ENCODE measurements around the gene PPP2R5D. TPM values are rescaled to one million over a fixed set of nuclear protein-coding genes. Genes with fewer than 3 reads are reported as not detected.

Gene PPP2R5D
- polyA plus RNA-seq, 3 donors: 10.3 to 24.9 (median 14.9) TPM

DNA sequence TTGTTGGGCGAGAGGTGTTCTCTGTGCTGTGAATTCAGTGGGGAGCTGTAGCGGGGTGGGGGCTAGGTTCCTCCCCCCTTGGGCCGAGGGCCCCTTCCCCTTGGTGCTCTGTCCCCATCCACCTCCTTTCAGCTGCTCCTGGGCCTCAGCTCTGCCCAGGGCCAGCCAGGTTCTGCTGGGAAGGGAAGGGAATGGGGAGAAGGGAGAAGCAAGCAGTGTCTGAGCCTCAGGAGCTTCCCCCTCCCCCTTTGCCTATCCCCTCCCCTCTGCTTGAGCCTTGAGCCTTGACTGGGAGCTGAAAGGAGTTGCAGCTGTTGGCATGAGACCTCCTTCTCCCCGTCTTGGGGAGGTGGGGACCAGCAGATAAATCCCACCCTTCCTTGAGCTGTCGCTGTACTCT lies 36.5 kb downstream of the PPP2R5D start:
- H3K36me3 ChIP-seq (replicated peaks in 1 of 2; ENCODE audit: control insufficient read depth in 1 of 2, insufficient read depth in 2 of 2, low read length in 2 of 2): peaks cover 40 to 48% of the 10 kb centered on the region in 2 donors
- H3K4me1 Mint-ChIP-seq: peaks cover 27% of the 10 kb centered on the region

GRCh38 chr6:43021270-43022047 lies 37.1 kb downstream of the PPP2R5D start, which contains the start of gene RRP36:
TSS of gene RRP36 (plus strand) at chr6:43021623. CDS start at chr6:43021655, 32 bp downstream.
- 2% methylated on average over 55 of the region's 56 CpGs for WGBS (ENCODE audit: insufficient coverage)
- H3K36me3 Mint-ChIP-seq: peaks cover 44 to 67% of the 10 kb centered on the region in 2 donors
- H3K79me2 ChIP-seq (ENCODE audit: insufficient read depth, low read length): peaks cover 50% of the 10 kb centered on the region

More for the DNA sequence above, 36.5 kb downstream of the PPP2R5D start:
- Mint-ChIP-seq H3K27ac (peak overlapping the region in 5 of 7 donors; percentile 38 to 83 (median 75)), H3K4me3 (peak overlapping the region; percentile 84 to 96), H3K9me3 (no peaks in the 10 kb centered on the region), H3K27me3 (ENCODE audit: low read depth in 3 of 3) (peaks cover 0 to 4% (median 0%) of the 10 kb centered on the region in 3 donors), H3K36me3 (peaks cover 39 to 61% of the 10 kb centered on the region in 2 donors)
- peak overlapping the region; percentile 73 for H2AFZ ChIP-seq (ENCODE audit: insufficient read depth, low read depth, low read length, poor library complexity, severe bottlenecking)
- peaks cover 67% of the 10 kb centered on the region for H4K20me1 ChIP-seq (ENCODE audit: insufficient read depth, low read length)
- no peak overlapping the region for H3K9ac ChIP-seq (ENCODE audit: insufficient read depth, low read length, poor library complexity, severe bottlenecking)
- H3K79me2 ChIP-seq (ENCODE audit: insufficient read depth, low read length): peaks cover 55% of the 10 kb centered on the region
- H3K4me2 ChIP-seq (replicated peaks; ENCODE audit: extremely low read depth, low read length, poor library complexity, severe bottlenecking): peak overlapping the region; percentile 91
- peak overlapping the region; percentile 89 to 99 (median 94) for H3K4me3 ChIP-seq (replicated peaks in 1 of 3; ENCODE audit: low read depth in 2 of 3, low read length in 3 of 3)
- no CpG with 5 or more reads among the region's 5 CpGs for WGBS (ENCODE audit: insufficient coverage)
- intact Hi-C loops (cut with micrococcal nuclease): no loop called here
- H3K27ac ChIP-seq (ENCODE audit: low read depth in 1 of 2, low read length in 2 of 2): peak overlapping the region; percentile 49 to 78
- H3K27me3 ChIP-seq (ENCODE audit: control insufficient read depth in 2 of 2, insufficient read depth in 2 of 2, low read length in 2 of 2): no peaks in the 10 kb centered on the region
- peak in 1 of 3 donors; percentile 3 for DNase-seq
- peaks cover 24 to 27% of the 10 kb centered on the region in 2 donors for H3K4me1 ChIP-seq (ENCODE audit: control insufficient read depth in 1 of 2, insufficient read depth in 2 of 2, low read length in 2 of 2)
- H3K9me3 ChIP-seq (replicated peaks in 1 of 2; ENCODE audit: control insufficient read depth in 1 of 2, insufficient read depth in 1 of 2, low read length in 2 of 2): no peaks in the 10 kb centered on the region
- no peak for TF ChIP-seq CTCF (IDR thresholded peaks at IDR 0.05)

More at GRCh38 chr6:43021270-43022047, 37.1 kb downstream of the PPP2R5D start, which contains the start of gene RRP36:
- no peaks in the 10 kb centered on the region for H3K9me3 Mint-ChIP-seq
- peak within 1 kb of the TSS; percentile 83 to 95 (median 92) for H3K27ac Mint-ChIP-seq
- intact Hi-C loops (cut with micrococcal nuclease): no loop called here
- peak within 1 kb of the TSS; percentile 96 to 100 for H3K4me3 Mint-ChIP-seq
- Histone ChIP-seq H3K9me3 (replicated peaks in 1 of 2; ENCODE audit: control insufficient read depth in 1 of 2, insufficient read depth in 1 of 2, low read length in 2 of 2) (no peaks in the 10 kb centered on the region), H3K27me3 (ENCODE audit: control insufficient read depth in 2 of 2, insufficient read depth in 2 of 2, low read length in 2 of 2) (no peaks in the 10 kb centered on the region), H3K4me3 (replicated peaks in 1 of 3; ENCODE audit: low read depth in 2 of 3, low read length in 3 of 3) (peak within 1 kb of the TSS; percentile 89 to 99 (median 94)), H3K4me2 (replicated peaks; ENCODE audit: extremely low read depth, low read length, poor library complexity, severe bottlenecking) (peak within 1 kb of the TSS; percentile 91), H2AFZ (ENCODE audit: insufficient read depth, low read depth, low read length, poor library complexity, severe bottlenecking) (peak within 1 kb of the TSS; percentile 73), H4K20me1 (ENCODE audit: insufficient read depth, low read length) (peaks cover 61% of the 10 kb centered on the region), H3K9ac (ENCODE audit: insufficient read depth, low read length, poor library complexity, severe bottlenecking) (peak within 1 kb of the TSS; percentile 68), H3K4me1 (ENCODE audit: control insufficient read depth in 1 of 2, insufficient read depth in 2 of 2, low read length in 2 of 2) (peaks cover 18 to 21% of the 10 kb centered on the region in 2 donors), H3K36me3 (replicated peaks in 1 of 2; ENCODE audit: control insufficient read depth in 1 of 2, insufficient read depth in 2 of 2, low read length in 2 of 2) (peaks cover 46 to 54% of the 10 kb centered on the region in 2 donors), H3K27ac (ENCODE audit: low read depth in 1 of 2, low read length in 2 of 2) (peak within 1 kb of the TSS; percentile 49 to 78)
- TF ChIP-seq CTCF (IDR thresholded peaks at IDR 0.05): no peak
- peaks cover 0 to 4% (median 1%) of the 10 kb centered on the region in 3 donors for H3K27me3 Mint-ChIP-seq (ENCODE audit: low read depth in 3 of 3)
- H3K4me1 Mint-ChIP-seq: peaks cover 22% of the 10 kb centered on the region
- peak; percentile 31 to 74 (median 64) for DNase-seq

Data from CD14-positive monocyte (primary cell).